Testis (tissue), 2 donors: ENCODE measurements around the gene TNS1.

Source experiments
- CTCF ChIP-seq, 3 experiments: fragments of 450-650 bp in 2 of 3; fragments of 200-600 bp in 1 of 3; sonication (generic) in 1 of 3; IDR thresholded peaks; one replicate each; pipeline ENCODE4 v1.5.1; 2016 to 2019; ENCODE audit warnings: antibody characterized with exemption in 3 of 3, mild to moderate bottlenecking in 2 of 3, moderate library complexity in 1 of 3
- POLR2A ChIP-seq: fragments of 450-650 bp; IDR thresholded peaks from one replicate; pipeline ENCODE4 v1.6.1; 2017; ENCODE audit warnings: antibody characterized with exemption, mild to moderate bottlenecking, moderate library complexity

- no peak for TF ChIP-seq CTCF (IDR thresholded peaks at IDR 0.05)
- TF ChIP-seq POLR2A = no peak
Observed at GRCh38 chr2:217960351-217960750, 42.4 kb downstream of the TNS1 start.
